ENCODE data around the gene PCLO. TPM values are rescaled to one million over a fixed set of nuclear protein-coding genes. Genes with fewer than 3 reads are reported as not detected.

PCLO gene
- polyA plus RNA-seq, 3 donors = not detected

DNA sequence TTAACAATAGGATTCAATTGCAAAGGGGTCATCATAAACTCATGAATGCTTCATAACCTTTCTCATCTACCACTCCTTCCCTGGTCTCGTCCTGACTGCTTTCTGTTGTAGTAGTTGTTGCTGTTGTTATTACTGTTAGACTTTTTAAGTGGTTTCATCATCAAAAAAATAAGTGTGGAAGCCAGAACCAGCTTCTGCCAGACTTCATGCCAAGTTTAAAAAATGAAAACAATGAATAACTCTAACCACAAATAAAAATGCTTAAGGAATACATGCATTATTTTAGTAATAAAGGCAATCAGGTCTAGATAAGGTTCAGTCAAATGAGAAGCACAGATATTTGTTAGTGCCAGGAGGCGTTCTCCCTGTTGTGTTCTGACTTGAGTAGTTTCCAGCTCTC, 85.4 kb downstream of the PCLO start:
- Mint-ChIP-seq H3K4me1 (no peaks in the 10 kb centered on the region), H3K4me3 (no peak overlapping the region), H3K36me3 (no peaks in the 10 kb centered on the region), H3K27me3 (ENCODE audit: low read depth in 3 of 3) (no peaks in the 10 kb centered on the region), H3K9me3 (peaks cover 0 to 4% (median 0%) of the 10 kb centered on the region in 7 donors), H3K27ac (no peak overlapping the region)
- Histone ChIP-seq H3K4me2 (replicated peaks; ENCODE audit: extremely low read depth, low read length, poor library complexity, severe bottlenecking) (no peak overlapping the region), H2AFZ (ENCODE audit: insufficient read depth, low read depth, low read length, poor library complexity, severe bottlenecking) (no peak overlapping the region), H3K4me3 (replicated peaks in 1 of 3; ENCODE audit: low read depth in 2 of 3, low read length in 3 of 3) (no peak overlapping the region), H3K9me3 (replicated peaks in 1 of 2; ENCODE audit: control insufficient read depth in 1 of 2, insufficient read depth in 1 of 2, low read length in 2 of 2) (no peaks in the 10 kb centered on the region), H3K4me1 (ENCODE audit: control insufficient read depth in 1 of 2, insufficient read depth in 2 of 2, low read length in 2 of 2) (no peaks in the 10 kb centered on the region), H4K20me1 (ENCODE audit: insufficient read depth, low read length) (no peaks in the 10 kb centered on the region), H3K27ac (ENCODE audit: low read depth in 1 of 2, low read length in 2 of 2) (no peak overlapping the region), H3K79me2 (ENCODE audit: insufficient read depth, low read length) (no peaks in the 10 kb centered on the region), H3K27me3 (ENCODE audit: control insufficient read depth in 2 of 2, insufficient read depth in 2 of 2, low read length in 2 of 2) (no peaks in the 10 kb centered on the region), H3K36me3 (replicated peaks in 1 of 2; ENCODE audit: control insufficient read depth in 1 of 2, insufficient read depth in 2 of 2, low read length in 2 of 2) (no peaks in the 10 kb centered on the region), H3K9ac (ENCODE audit: insufficient read depth, low read length, poor library complexity, severe bottlenecking) (no peak overlapping the region)
- intact Hi-C loops (cut with micrococcal nuclease) = no loop called here
- no peak for DNase-seq
- no CpG with 5 or more reads among the region's 2 CpGs for WGBS (ENCODE audit: insufficient coverage)
- TF ChIP-seq, protein P1, sequence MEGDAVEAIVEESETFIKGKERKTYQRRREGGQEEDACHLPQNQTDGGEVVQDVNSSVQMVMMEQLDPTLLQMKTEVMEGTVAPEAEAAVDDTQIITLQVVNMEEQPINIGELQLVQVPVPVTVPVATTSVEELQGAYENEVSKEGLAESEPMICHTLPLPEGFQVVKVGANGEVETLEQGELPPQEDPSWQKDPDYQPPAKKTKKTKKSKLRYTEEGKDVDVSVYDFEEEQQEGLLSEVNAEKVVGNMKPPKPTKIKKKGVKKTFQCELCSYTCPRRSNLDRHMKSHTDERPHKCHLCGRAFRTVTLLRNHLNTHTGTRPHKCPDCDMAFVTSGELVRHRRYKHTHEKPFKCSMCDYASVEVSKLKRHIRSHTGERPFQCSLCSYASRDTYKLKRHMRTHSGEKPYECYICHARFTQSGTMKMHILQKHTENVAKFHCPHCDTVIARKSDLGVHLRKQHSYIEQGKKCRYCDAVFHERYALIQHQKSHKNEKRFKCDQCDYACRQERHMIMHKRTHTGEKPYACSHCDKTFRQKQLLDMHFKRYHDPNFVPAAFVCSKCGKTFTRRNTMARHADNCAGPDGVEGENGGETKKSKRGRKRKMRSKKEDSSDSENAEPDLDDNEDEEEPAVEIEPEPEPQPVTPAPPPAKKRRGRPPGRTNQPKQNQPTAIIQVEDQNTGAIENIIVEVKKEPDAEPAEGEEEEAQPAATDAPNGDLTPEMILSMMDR (IDR thresholded peaks at IDR 0.05) = no peak

DNA sequence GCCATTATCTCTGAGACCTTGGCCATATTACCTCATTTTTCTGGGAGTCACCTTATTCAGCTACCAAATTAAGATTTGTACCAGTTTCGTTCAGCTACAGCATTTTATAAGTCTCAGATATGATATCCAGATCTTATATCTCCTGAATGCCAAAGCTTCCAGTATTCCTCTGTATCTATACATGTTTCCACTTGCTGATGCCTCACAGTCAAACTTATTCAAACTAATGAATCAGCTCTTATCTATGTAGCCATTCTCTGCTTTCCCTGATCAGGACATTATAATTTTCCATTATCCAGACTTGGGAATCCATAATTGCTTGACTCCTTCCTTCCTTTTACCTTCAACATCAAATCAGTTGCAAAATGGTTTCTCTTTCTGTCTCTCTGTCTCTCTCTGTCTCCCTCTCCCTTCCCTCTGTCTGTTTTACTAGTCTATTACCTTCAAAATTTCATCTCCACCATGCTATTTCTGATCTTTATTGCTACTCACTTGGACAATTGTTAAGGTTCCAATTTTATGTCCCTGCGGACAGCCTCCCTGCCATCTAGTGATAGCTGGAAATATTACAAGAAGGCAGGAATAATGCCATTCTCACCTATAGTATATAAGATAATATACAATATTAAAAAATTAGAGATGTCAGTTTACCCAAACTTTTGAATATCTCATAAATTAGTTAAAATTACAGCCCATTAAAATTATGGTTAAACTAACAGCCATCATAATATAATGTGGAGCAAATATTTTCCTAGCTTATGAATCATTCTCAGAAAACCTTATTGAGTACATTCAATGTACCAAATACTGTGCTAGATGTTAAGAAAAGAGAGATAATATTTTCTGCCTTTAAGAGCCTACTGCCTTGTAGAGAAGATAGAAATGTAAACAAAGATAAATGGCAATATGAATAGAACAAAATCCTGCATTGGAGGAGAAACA, 89.8 kb downstream of the PCLO start:
- Histone ChIP-seq H2AFZ (ENCODE audit: insufficient read depth, low read depth, low read length, poor library complexity, severe bottlenecking) (no peak overlapping the region), H3K79me2 (ENCODE audit: insufficient read depth, low read length) (no peaks in the 10 kb centered on the region), H4K20me1 (ENCODE audit: insufficient read depth, low read length) (no peaks in the 10 kb centered on the region), H3K27ac (ENCODE audit: low read depth in 1 of 2, low read length in 2 of 2) (no peak overlapping the region), H3K36me3 (replicated peaks in 1 of 2; ENCODE audit: control insufficient read depth in 1 of 2, insufficient read depth in 2 of 2, low read length in 2 of 2) (no peaks in the 10 kb centered on the region), H3K4me3 (replicated peaks in 1 of 3; ENCODE audit: low read depth in 2 of 3, low read length in 3 of 3) (no peak overlapping the region), H3K4me2 (replicated peaks; ENCODE audit: extremely low read depth, low read length, poor library complexity, severe bottlenecking) (no peak overlapping the region), H3K27me3 (ENCODE audit: control insufficient read depth in 2 of 2, insufficient read depth in 2 of 2, low read length in 2 of 2) (no peaks in the 10 kb centered on the region), H3K9me3 (replicated peaks in 1 of 2; ENCODE audit: control insufficient read depth in 1 of 2, insufficient read depth in 1 of 2, low read length in 2 of 2) (no peaks in the 10 kb centered on the region), H3K4me1 (ENCODE audit: control insufficient read depth in 1 of 2, insufficient read depth in 2 of 2, low read length in 2 of 2) (no peaks in the 10 kb centered on the region), H3K9ac (ENCODE audit: insufficient read depth, low read length, poor library complexity, severe bottlenecking) (no peak overlapping the region)
- Mint-ChIP-seq H3K27me3 (ENCODE audit: low read depth in 3 of 3) (no peaks in the 10 kb centered on the region), H3K4me3 (no peak overlapping the region), H3K9me3 (peaks cover 0 to 3% (median 0%) of the 10 kb centered on the region in 7 donors), H3K27ac (no peak overlapping the region), H3K36me3 (no peaks in the 10 kb centered on the region), H3K4me1 (no peaks in the 10 kb centered on the region)
- TF ChIP-seq, protein P1 (IDR thresholded peaks at IDR 0.05) = no peak
- no peak for DNase-seq
- intact Hi-C loops (cut with micrococcal nuclease) = no loop called here
- 100% methylated on average over 1 of the region's 2 CpGs for WGBS (ENCODE audit: insufficient coverage)
